Fibroblast of gingiva (primary cell): ENCODE data around the gene NCBP1.

Experiments
- DNase-seq: peaks from one replicate; pipeline ENCODE4 v3.0.0-alpha.2; 2011; ENCODE audit warnings: low read depth

NCBP1 gene

DNA sequence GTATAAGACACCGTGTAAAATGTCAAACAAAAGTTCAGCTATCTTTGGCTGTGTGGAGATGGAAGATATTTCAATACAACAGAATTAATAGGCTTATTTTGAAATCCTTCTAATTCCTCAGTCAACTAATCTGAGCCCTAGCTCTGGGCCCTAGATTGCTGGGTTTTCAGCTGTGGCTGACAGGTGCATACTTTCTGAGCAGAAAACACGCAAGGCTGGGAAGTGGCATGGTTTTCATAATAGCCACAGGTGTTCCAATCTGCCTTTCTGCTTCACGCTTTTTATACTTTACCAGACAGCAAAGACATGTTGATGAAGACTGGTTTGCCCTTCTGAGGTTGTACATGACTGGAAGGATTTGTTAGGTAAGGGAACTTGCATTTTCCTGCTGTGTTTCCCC lies 84.2 kb downstream of the NCBP1 start:
- DNase-seq: no peak

DNA sequence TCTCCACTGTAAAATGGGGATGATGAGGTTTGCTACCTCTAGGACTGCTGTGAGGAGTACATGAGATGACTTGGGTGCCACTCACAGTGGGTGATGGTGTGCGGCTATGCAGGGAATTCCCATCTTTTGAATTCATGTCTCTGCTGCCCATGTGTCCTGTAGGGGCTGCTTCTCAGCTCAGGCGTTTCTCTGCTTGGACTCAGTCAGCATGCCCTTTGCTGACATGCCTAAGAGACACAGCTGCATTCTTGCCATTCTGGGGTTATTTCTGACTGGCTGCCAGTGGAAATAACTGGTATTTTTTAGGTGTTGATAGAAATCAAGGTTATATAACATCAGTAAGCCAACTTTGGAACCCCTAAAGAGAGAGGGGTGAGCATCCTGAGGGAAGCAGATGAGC lies 87.8 kb downstream of the NCBP1 start:
- DNase-seq: no peak

DNA sequence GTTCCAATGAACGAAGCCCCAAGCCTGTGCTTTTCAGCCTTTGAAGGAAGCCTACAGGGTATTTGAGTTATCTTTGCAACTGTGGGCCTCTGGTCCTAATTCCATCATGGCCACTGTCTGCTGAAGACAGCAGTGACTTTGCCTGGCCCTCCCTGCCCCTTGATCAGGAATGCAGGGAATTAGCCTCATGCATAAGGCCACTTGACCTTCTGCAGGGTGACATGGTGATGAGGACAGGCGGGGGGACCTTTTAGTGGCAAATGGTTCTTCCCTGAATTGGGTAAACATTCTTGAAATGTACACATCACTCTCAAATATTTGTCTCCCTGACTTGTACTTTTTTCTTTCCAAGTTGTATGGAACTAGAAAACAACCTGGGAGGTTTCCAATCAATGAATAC lies 88.7 kb downstream of the NCBP1 start:
- no peak for DNase-seq
